ENCODE data around the gene AFAP1. TPM values are rescaled to one million over a fixed set of nuclear protein-coding genes. Genes with fewer than 3 reads are reported as not detected.

The AFAP1 gene
- total and polyA plus RNA-seq, 2 donors (not counting 1 experiment from before 2014, with no cell fraction given), result 0.03 to 0.44 TPM

DNA sequence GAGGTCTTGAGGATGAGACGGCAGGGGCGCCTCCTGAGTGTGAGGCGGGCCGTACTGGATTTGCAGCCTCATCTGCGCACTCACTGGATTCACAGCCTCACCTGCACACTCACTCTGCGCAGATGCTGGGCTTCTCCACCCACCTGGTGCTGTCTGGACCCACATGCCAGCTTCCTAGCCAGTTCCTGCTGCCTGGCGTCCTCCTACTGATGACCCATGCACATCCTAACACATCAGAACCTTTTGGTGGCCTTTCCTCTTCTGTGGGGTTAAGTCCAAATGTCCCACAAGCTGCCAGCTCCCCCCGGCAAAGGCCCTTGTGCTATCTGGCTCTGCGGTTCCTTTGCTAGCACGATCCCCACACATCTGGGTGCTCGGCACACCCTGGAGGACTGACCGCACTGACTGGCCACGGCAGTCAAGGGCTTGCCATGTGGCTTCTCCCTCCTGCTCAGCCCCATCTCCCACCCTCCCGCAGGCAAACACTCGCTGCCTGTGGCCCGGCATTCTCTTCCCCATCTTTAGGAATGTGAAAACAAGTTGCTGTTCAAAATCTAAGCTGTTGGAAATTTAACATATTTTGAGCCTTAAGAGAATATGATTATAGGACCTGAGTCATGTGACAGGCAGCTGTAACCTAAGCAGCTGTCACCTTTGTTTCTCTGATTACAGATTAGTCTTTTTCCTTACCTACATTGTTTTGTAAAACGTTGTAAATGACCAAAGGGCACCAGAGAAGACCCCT lies 39.4 kb upstream of the AFAP1 start:
- no peak for DNase-seq
- Histone ChIP-seq H3K36me3 (replicated peaks in 1 of 2; ENCODE audit: control extremely low read depth in 1 of 2, control insufficient read depth in 1 of 2, extremely low read depth in 1 of 2, insufficient read depth in 2 of 2, low read length in 1 of 2) (no peaks in the 10 kb centered on the region), H3K4me2 (replicated peaks; ENCODE audit: low read depth, low read length, poor library complexity, severe bottlenecking) (no peak overlapping the region), H3K27me3 (replicated peaks in 1 of 4; ENCODE audit: control extremely low read depth in 1 of 4, control insufficient read depth in 3 of 4, insufficient read depth in 4 of 4, low read length in 3 of 4) (peaks cover 0 to 2% (median 0%) of the 10 kb centered on the region in 4 experiments), H3K9ac (ENCODE audit: low read length) (no peak overlapping the region), H3K9me3 (ENCODE audit: control extremely low read depth in 1 of 3, control insufficient read depth in 2 of 3, insufficient read depth in 1 of 3, low read length in 2 of 3) (peaks cover 0 to 3% (median 0%) of the 10 kb centered on the region in 3 donors), H3K4me1 (ENCODE audit: control insufficient read depth in 2 of 2, insufficient read depth in 2 of 2, low read length in 2 of 2) (no peaks in the 10 kb centered on the region), H2AFZ (ENCODE audit: insufficient read depth, low read depth, low read length, poor library complexity, severe bottlenecking) (no peak overlapping the region), H3K4me3 (ENCODE audit: control extremely low read depth in 1 of 5, extremely low read depth in 1 of 5, insufficient read depth in 1 of 5, low read depth in 2 of 5, low read length in 4 of 5) (no peak overlapping the region), H3K27ac (ENCODE audit: low read length in 2 of 2) (no peak overlapping the region), H3K79me2 (ENCODE audit: control insufficient read depth, insufficient read depth, low read length) (no peaks in the 10 kb centered on the region), H4K20me1 (ENCODE audit: control insufficient read depth, insufficient read depth, low read length, poor library complexity, severe bottlenecking) (no peaks in the 10 kb centered on the region)
- TF ChIP-seq, protein P1, sequence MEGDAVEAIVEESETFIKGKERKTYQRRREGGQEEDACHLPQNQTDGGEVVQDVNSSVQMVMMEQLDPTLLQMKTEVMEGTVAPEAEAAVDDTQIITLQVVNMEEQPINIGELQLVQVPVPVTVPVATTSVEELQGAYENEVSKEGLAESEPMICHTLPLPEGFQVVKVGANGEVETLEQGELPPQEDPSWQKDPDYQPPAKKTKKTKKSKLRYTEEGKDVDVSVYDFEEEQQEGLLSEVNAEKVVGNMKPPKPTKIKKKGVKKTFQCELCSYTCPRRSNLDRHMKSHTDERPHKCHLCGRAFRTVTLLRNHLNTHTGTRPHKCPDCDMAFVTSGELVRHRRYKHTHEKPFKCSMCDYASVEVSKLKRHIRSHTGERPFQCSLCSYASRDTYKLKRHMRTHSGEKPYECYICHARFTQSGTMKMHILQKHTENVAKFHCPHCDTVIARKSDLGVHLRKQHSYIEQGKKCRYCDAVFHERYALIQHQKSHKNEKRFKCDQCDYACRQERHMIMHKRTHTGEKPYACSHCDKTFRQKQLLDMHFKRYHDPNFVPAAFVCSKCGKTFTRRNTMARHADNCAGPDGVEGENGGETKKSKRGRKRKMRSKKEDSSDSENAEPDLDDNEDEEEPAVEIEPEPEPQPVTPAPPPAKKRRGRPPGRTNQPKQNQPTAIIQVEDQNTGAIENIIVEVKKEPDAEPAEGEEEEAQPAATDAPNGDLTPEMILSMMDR (IDR thresholded peaks at IDR 0.05), result no peak
- no peak for TF ChIP-seq EZH2 (IDR thresholded peaks at IDR 0.05; ENCODE audit: borderline replicate concordance, insufficient read depth, low read depth, low read length, poor library complexity, severe bottlenecking)
- Mint-ChIP-seq H3K4me3 (no peak overlapping the region), H3K9me3 (ENCODE audit: insufficient read depth) (peaks cover 2% of the 10 kb centered on the region), H3K27ac (no peak overlapping the region), H3K27me3 (peaks cover 22% of the 10 kb centered on the region), H3K4me1 (no peaks in the 10 kb centered on the region)
- intact Hi-C loops (cut with micrococcal nuclease), result no loop called here
- CTCF ChIA-PET, result no interaction called here
- WGBS (ENCODE audit: insufficient coverage), result 86% methylated on average over 11 of the region's 17 CpGs
- no peak for ATAC-seq (ENCODE audit: low read depth)
- POLR2A ChIA-PET, result no interaction called here

DNA sequence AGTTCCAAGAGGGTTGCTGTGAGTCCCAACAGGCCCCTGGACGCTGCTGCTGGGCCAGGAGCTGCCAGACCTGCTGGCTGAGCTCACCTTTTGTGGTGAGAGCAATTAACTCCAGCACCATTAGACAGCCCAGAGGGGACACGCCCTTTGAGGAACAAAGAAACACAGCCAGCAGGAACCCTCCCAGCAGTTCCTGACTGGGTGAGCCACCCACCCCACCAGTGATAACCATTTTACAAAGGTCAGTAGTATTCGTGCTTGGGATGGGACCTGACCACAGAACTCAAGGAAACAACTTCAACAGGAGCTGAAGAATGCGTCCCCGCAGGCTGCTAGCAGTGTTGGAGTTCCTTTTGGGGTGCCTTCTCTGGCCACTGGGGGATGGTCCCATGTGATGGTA lies 38.8 kb upstream of the AFAP1 start:
- no peak for DNase-seq
- peaks cover 0 to 4% (median 0%) of the 10 kb centered on the region in 3 donors for H3K9me3 ChIP-seq (ENCODE audit: control extremely low read depth in 1 of 3, control insufficient read depth in 2 of 3, insufficient read depth in 1 of 3, low read length in 2 of 3)
- no peaks in the 10 kb centered on the region for H3K4me1 Mint-ChIP-seq
- POLR2A ChIA-PET, result no interaction called here
- TF ChIP-seq, protein P1 (IDR thresholded peaks at IDR 0.05), result no peak
- TF ChIP-seq EZH2 (IDR thresholded peaks at IDR 0.05; ENCODE audit: borderline replicate concordance, insufficient read depth, low read depth, low read length, poor library complexity, severe bottlenecking), result no peak
- CTCF ChIA-PET, result no interaction called here
- H3K27ac Mint-ChIP-seq, result no peak overlapping the region
- H3K9ac ChIP-seq (ENCODE audit: low read length), result no peak overlapping the region
- H4K20me1 ChIP-seq (ENCODE audit: control insufficient read depth, insufficient read depth, low read length, poor library complexity, severe bottlenecking), result no peaks in the 10 kb centered on the region
- peaks cover 19% of the 10 kb centered on the region for H3K27me3 Mint-ChIP-seq
- H2AFZ ChIP-seq (ENCODE audit: insufficient read depth, low read depth, low read length, poor library complexity, severe bottlenecking), result no peak overlapping the region
- no peak for ATAC-seq (ENCODE audit: low read depth)
- H3K4me3 ChIP-seq (ENCODE audit: control extremely low read depth in 1 of 5, extremely low read depth in 1 of 5, insufficient read depth in 1 of 5, low read depth in 2 of 5, low read length in 4 of 5), result no peak overlapping the region
- no peak overlapping the region for H3K4me2 ChIP-seq (replicated peaks; ENCODE audit: low read depth, low read length, poor library complexity, severe bottlenecking)
- peaks cover 2% of the 10 kb centered on the region for H3K9me3 Mint-ChIP-seq (ENCODE audit: insufficient read depth)
- 64% methylated on average over 5 of the region's 5 CpGs for WGBS (ENCODE audit: insufficient coverage)
- H3K79me2 ChIP-seq (ENCODE audit: control insufficient read depth, insufficient read depth, low read length), result no peaks in the 10 kb centered on the region
- H3K4me1 ChIP-seq (ENCODE audit: control insufficient read depth in 2 of 2, insufficient read depth in 2 of 2, low read length in 2 of 2), result no peaks in the 10 kb centered on the region
- peaks cover 0 to 2% (median 0%) of the 10 kb centered on the region in 4 experiments for H3K27me3 ChIP-seq (replicated peaks in 1 of 4; ENCODE audit: control extremely low read depth in 1 of 4, control insufficient read depth in 3 of 4, insufficient read depth in 4 of 4, low read length in 3 of 4)
- intact Hi-C loops (cut with micrococcal nuclease), result no loop called here
- H3K36me3 ChIP-seq (replicated peaks in 1 of 2; ENCODE audit: control extremely low read depth in 1 of 2, control insufficient read depth in 1 of 2, extremely low read depth in 1 of 2, insufficient read depth in 2 of 2, low read length in 1 of 2), result no peaks in the 10 kb centered on the region
- no peak overlapping the region for H3K4me3 Mint-ChIP-seq
- H3K27ac ChIP-seq (ENCODE audit: low read length in 2 of 2), result no peak overlapping the region

Measured in B cell (primary cell).